HepG2 (cell line): ENCODE data around the gene BHLHE41. TPM values are rescaled to one million over a fixed set of nuclear protein-coding genes. Genes with fewer than 3 reads are reported as not detected.

Experiments used
- ATAC-seq: fragments of 200-7000 bp; cut with Tn5 transposase; 3 replicates; pipeline ENCODE4 v1.9.1; 2020; ENCODE audit warnings: mild to moderate bottlenecking, moderate library complexity
- BruUV-seq: library from RNA; stranded (reverse); fragments of 400-500 nt; replicated peaks from 2 replicates; lab custom pipeline; 2021; lab: Mats Ljungman, UMichigan
- CTCF ChIA-PET: fragments of 300-600 bp; formaldehyde crosslinking; extraction: SDS; loops from one replicate; lab custom pipeline; 2021; ENCODE audit warnings: low total read pairs, inconsistent platforms, low intra/inter-chr PET ratio; lab: Yijun Ruan, JAX
- POLR2A ChIA-PET: fragments of 350-600 bp; sonication (Branson Sonifier 250); formaldehyde crosslinking; loops from one replicate; lab custom pipeline; 2020; ENCODE audit warnings: antibody characterized with exemption, inconsistent platforms; lab: Yijun Ruan, JAX
- DNase-seq: peaks from one replicate; pipeline ENCODE4 v3.0.0-alpha.2; 2015; ENCODE audit warnings: low spot score
- FAIRE-seq: peaks from 3 replicates; lab custom pipeline; 2011; peaks lifted over from hg19 to GRCh38; lab: Jason Lieb, UNC
- H2AFZ ChIP-seq: one replicate; pipeline ENCODE4 v1.6.1; 2011; ENCODE audit warnings: low read length, inconsistent platforms
- H3K27ac ChIP-seq: fragments of 300-600 bp; 3 replicates; pipeline ENCODE4 v1.8.0; 2011; ENCODE audit warnings: mixed run types, mild to moderate bottlenecking, mixed read lengths, low read length, inconsistent platforms; ENCODE audit not compliant: insufficient read depth; ENCODE audit errors: extremely low read length
- H3K27me3 ChIP-seq, 2 experiments: fragments of 200-600 bp in 1 of 2; 2 replicates in 1 of 2; 3 replicates in 1 of 2; pipeline versions ENCODE4 v1.6.0 to v1.8.0; 2011; ENCODE audit warnings: low read length in 2 of 2, mild to moderate bottlenecking in 2 of 2, moderate library complexity in 2 of 2, inconsistent platforms in 1 of 2; ENCODE audit not compliant: insufficient read depth in 2 of 2, control insufficient read depth in 1 of 2
- H3K36me3 ChIP-seq, 2 experiments: fragments of 200-600 bp in 1 of 2; replicated peaks in 1 of 2; 2 replicates in 1 of 2; 3 replicates in 1 of 2; pipeline versions ENCODE4 v1.5.1 to v1.8.0; 2011; ENCODE audit warnings: low read length in 2 of 2, inconsistent platforms in 1 of 2; ENCODE audit not compliant: insufficient read depth in 2 of 2, control insufficient read depth in 1 of 2
- H3K4me1 ChIP-seq: 2 replicates; pipeline ENCODE4 v1.5.1; 2012; ENCODE audit warnings: low read length, inconsistent platforms; ENCODE audit not compliant: insufficient read depth
- H3K4me2 ChIP-seq: 2 replicates; pipeline ENCODE4 v1.6.0; 2011; ENCODE audit warnings: low read depth, low read length, inconsistent platforms
- H3K4me3 ChIP-seq, 3 experiments: fragments of 200-600 bp in 1 of 3; sonication (generic), shearing (Covaris generic) in 1 of 3; replicated peaks in 1 of 3; 2 replicates each; pipeline ENCODE4 v1.5.1; 2011 to 2016; ENCODE audit warnings: low read length in 3 of 3, inconsistent platforms in 2 of 3, low read depth in 2 of 3, mild to moderate bottlenecking in 2 of 3, control low read depth in 1 of 3, mixed read lengths in 1 of 3; ENCODE audit not compliant: insufficient read depth in 1 of 3
- H3K79me2 ChIP-seq: one replicate; pipeline ENCODE4 v1.6.1; 2011; ENCODE audit warnings: low read length, inconsistent platforms; ENCODE audit not compliant: insufficient read depth
- H3K9ac ChIP-seq: 2 replicates; pipeline ENCODE4 v1.6.0; 2011; ENCODE audit warnings: mild to moderate bottlenecking, low read depth, low read length, inconsistent platforms; ENCODE audit not compliant: insufficient read depth
- H3K9me3 ChIP-seq: 2 replicates; pipeline ENCODE4 v1.5.1; 2012; ENCODE audit warnings: mild to moderate bottlenecking, low read length
- H4K20me1 ChIP-seq: 2 replicates; pipeline ENCODE4 v1.6.0; 2011; ENCODE audit warnings: inconsistent platforms, mild to moderate bottlenecking, low read length, moderate library complexity; ENCODE audit not compliant: insufficient read depth
- KLF11 ChIP-seq: IDR thresholded peaks from 2 replicates; pipeline ENCODE4 v1.6.1; 2016; ENCODE audit warnings: missing compliant biosample characterization
- MAFF ChIP-seq: IDR thresholded peaks from 2 replicates; pipeline ENCODE4 v1.6.1; 2011; ENCODE audit warnings: low read depth, low read length, improper control_type of control experiment
- MAFK ChIP-seq, 2 experiments: IDR thresholded peaks in 1 of 2; conservative IDR thresholded peaks in 1 of 2; 2 replicates each; pipeline ENCODE4 v1.6.1; 2011; ENCODE audit warnings: improper control_type of control experiment in 2 of 2, low read length in 2 of 2
- ZNF567 ChIP-seq: sonication (generic); formaldehyde crosslinking; IDR thresholded peaks from 2 replicates; pipeline ENCODE4 v1.8.1; 2023; ENCODE audit warnings: mild to moderate bottlenecking, missing genetic modification reagents, borderline replicate concordance
- whole genome bisulfite sequencing: methylation state at CpG from one replicate; pipeline ENCODE4 v1.1.6; 2017; ENCODE audit warnings: low lambda C conversion rate; 5-methylcytosine and 5-hydroxymethylcytosine counted together
- in situ Hi-C: cut with HindIII; loops from 2 replicates; pipeline ENCODE4 v1.10.0; 2017; ENCODE audit warnings: low pct_unique_long_range_greater_than_20kb; ENCODE audit not compliant: extremely low pct_ligation_motif_present
- intact Hi-C: fragments of 100-400 bp; cut with micrococcal nuclease; formaldehyde crosslinking; loops from one replicate; pipeline ENCODE4 v1.10.0; 2022; ENCODE audit not compliant: unreplicated experiment
- polyA plus RNA-seq, 8 experiments: library from polyadenylated mRNA; depleted of rRNA in 3 of 8; stranded (reverse) in 7 of 8; unstranded in 1 of 8; fragments of >200 nt; fragmentation: Illumina TruSeq in 4 of 8; extraction: Trizol in 4 of 8; gene quantifications; 2 replicates each; pipeline versions ENCODE4 v1.2.1 to v1.2.3, GENCODE V29; 2011 to 2016; ENCODE audit warnings: low read depth in 4 of 8, missing spikeins in 1 of 8, mixed read lengths in 1 of 8; ENCODE audit not compliant: insufficient read depth in 1 of 8
- total RNA-seq, 5 experiments: library from RNA; depleted of rRNA; stranded (reverse); fragments of >200 nt; fragmentation: Illumina TruSeq; extraction: Trizol; gene quantifications; 2 replicates each; pipeline ENCODE4 v1.2.3, GENCODE V29; 2016; ENCODE audit warnings: low read depth in 1 of 5
- TF ChIP-seq, protein P1 (sequence below): sonication (generic); formaldehyde crosslinking; IDR thresholded peaks from 2 replicates; pipeline ENCODE4 v1.4.0; 2020; ENCODE audit warnings: missing genetic modification reagents, borderline replicate concordance
- TF ChIP-seq, protein P2 (sequence below): sonication (generic); formaldehyde crosslinking; conservative IDR thresholded peaks from 2 replicates; pipeline ENCODE4 v1.4.0; 2020; ENCODE audit warnings: missing genetic modification reagents

The BHLHE41 gene
- total and polyA plus RNA-seq, 2 of the 13 experiments (the other 11 are each of a cell fraction or from before 2014, with no cell fraction given): 0.03 TPM; not detected in 1

DNA sequence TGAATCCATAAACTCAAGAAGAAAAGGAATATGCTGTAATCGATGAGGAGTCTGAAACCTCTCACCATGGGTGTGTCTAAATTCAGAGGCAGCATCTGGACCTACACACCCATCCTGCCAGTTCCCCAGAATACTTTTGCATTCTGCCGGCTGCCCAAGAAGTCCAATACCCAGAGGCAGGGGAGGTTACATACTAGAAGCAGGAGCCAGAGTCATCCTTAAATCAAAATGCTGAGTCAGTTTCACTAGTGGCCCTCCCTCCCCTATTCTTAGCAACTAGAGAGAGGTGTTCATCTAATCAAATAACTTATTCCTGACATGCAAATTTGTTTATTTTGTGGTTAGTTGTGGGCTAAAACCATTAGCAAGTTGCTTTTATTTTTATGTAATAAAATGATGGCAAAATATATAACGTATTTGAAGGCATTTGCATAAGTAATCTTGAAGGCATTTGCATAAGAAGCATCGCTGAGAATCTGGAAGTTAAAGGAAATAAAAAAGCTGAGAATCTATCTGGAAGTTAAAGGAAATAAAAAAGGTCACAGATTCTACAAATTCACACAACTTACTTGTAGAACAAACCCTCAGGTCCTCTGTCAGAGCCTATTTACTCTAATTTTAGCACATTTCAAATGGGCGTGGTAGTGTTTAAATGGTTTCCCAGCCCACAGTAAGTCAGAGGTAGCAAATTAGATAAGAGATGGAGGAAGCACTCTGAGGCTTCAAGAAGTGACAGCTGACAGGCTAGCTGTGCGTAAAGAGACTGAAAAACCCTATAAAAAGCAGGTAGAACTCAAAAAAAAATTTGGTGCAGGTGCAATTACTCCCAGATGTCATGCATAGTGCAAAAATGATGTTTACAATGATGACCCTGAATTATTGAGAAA lies 7.8 kb downstream of the BHLHE41 start:
- H3K9ac ChIP-seq: no peak overlapping the region
- no peak overlapping the region for H3K4me2 ChIP-seq
- DNase-seq: no peak
- H3K4me1 ChIP-seq: peaks cover 18% of the 10 kb centered on the region
- H3K79me2 ChIP-seq: no peaks in the 10 kb centered on the region
- POLR2A ChIA-PET: no interaction called here
- no peaks in the 10 kb centered on the region for H3K9me3 ChIP-seq
- H2AFZ ChIP-seq: no peak overlapping the region
- intact Hi-C loops: no loop called here
- 30% methylated on average over 6 of the region's 6 CpGs for WGBS
- in situ Hi-C loops: no loop called here
- no peaks in the 10 kb centered on the region for H3K36me3 ChIP-seq
- no peak for ATAC-seq
- no peak for FAIRE-seq
- H4K20me1 ChIP-seq: no peaks in the 10 kb centered on the region
- peaks cover 6 to 19% of the 10 kb centered on the region in 2 experiments; a peak in 4 of 5 replicates for H3K27me3 ChIP-seq
- TF ChIP-seq, protein P1, sequence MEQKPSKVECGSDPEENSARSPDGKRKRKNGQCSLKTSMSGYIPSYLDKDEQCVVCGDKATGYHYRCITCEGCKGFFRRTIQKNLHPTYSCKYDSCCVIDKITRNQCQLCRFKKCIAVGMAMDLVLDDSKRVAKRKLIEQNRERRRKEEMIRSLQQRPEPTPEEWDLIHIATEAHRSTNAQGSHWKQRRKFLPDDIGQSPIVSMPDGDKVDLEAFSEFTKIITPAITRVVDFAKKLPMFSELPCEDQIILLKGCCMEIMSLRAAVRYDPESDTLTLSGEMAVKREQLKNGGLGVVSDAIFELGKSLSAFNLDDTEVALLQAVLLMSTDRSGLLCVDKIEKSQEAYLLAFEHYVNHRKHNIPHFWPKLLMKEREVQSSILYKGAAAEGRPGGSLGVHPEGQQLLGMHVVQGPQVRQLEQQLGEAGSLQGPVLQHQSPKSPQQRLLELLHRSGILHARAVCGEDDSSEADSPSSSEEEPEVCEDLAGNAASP: no peak
- TF ChIP-seq MAFF: peak; percentile 48
- TF ChIP-seq, protein P2, sequence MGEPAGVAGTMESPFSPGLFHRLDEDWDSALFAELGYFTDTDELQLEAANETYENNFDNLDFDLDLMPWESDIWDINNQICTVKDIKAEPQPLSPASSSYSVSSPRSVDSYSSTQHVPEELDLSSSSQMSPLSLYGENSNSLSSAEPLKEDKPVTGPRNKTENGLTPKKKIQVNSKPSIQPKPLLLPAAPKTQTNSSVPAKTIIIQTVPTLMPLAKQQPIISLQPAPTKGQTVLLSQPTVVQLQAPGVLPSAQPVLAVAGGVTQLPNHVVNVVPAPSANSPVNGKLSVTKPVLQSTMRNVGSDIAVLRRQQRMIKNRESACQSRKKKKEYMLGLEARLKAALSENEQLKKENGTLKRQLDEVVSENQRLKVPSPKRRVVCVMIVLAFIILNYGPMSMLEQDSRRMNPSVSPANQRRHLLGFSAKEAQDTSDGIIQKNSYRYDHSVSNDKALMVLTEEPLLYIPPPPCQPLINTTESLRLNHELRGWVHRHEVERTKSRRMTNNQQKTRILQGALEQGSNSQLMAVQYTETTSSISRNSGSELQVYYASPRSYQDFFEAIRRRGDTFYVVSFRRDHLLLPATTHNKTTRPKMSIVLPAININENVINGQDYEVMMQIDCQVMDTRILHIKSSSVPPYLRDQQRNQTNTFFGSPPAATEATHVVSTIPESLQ (CRISPR knock-in tag): no peak
- peak; percentile 20 to 67; a peak in 3 of 4 replicates for TF ChIP-seq MAFK (conservative IDR thresholded peaks at IDR 0.05 in 1 of 2, IDR thresholded peaks at IDR 0.05 in 1 of 2; ENCODE audit: low read length in 2 of 2)
- TF ChIP-seq ZNF567 (CRISPR knock-in tag): no peak
- TF ChIP-seq KLF11 (CRISPR knock-in tag): no peak
- H3K27ac ChIP-seq: no peak overlapping the region
- no TSS peak for BruUV-seq
- H3K4me3 ChIP-seq: no peak overlapping the region
- CTCF ChIA-PET: no interaction called here
